ENCODE data around the gene FAR2.

DNA sequence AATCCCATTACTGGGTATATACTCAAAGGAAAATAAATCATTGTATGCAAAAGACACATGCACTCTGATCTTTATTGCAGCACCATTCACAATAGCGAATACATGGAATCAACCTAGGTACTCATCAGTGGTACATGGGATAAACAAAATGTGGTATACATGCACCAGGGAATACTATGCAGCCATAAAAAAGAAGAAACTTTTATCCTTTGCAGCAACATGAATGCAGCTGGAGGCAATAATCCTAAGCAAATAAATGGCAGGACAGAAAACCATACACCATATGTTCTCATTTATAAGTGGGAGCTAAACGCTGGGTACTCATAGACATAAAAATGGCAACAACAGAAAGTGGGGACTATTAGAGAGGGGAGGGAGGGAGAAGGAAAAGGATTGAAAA lies 216.0 kb downstream of the FAR2 start:
- TF ChIP-seq L3MBTL2 (conservative IDR thresholded peaks at IDR 0.05), result no peak
- TF ChIP-seq BHLHE40 (IDR thresholded peaks at IDR 0.05; ENCODE audit: borderline replicate concordance), result no peak
- no peak for TF ChIP-seq SUZ12 (IDR thresholded peaks at IDR 0.05)
- TF ChIP-seq ELF4 (IDR thresholded peaks at IDR 0.05), result no peak
- no peak for TF ChIP-seq NFRKB (IDR thresholded peaks at IDR 0.05)
- no peak for TF ChIP-seq SP1 (IDR thresholded peaks at IDR 0.05)
- TF ChIP-seq, protein P1, sequence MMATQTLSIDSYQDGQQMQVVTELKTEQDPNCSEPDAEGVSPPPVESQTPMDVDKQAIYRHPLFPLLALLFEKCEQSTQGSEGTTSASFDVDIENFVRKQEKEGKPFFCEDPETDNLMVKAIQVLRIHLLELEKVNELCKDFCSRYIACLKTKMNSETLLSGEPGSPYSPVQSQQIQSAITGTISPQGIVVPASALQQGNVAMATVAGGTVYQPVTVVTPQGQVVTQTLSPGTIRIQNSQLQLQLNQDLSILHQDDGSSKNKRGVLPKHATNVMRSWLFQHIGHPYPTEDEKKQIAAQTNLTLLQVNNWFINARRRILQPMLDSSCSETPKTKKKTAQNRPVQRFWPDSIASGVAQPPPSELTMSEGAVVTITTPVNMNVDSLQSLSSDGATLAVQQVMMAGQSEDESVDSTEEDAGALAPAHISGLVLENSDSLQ (IDR thresholded peaks at IDR 0.05), result no peak
- no peak for TF ChIP-seq FOXA1 (IDR thresholded peaks at IDR 0.05)
- TF ChIP-seq FOXK2 (IDR thresholded peaks at IDR 0.05), result no peak
- TF ChIP-seq FOXM1 (IDR thresholded peaks at IDR 0.05; ENCODE audit: borderline replicate concordance), result no peak

Measured in HEK293T (cell line).